Measurements from ENCODE around the gene KIF13A.
"Not testable (repeated sequence)": the region's sequence is repeated elsewhere in the genome, so short reads cannot be mapped to it uniquely, and the experiment has no call there.

Gene KIF13A

DNA sequence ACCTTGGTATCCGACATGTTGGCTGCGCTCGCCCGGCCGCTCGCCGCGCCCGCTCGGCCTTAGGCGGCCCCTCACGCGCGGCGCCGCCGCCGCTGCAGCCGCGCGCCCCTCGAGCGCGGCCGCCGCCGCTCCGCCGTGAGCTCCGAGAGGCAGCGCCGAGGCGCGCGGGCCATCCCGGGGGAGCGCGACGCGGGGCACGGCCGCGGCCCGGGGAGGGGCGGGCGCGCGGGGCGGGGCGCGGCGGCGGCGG, at the start of gene KIF13A:
Gene KIF13A, minus strand, starts transcription at position 189 of the 250 bp plus-strand sequence. Its CDS starts 172 bp downstream, at position 17.
- DNase-seq = no peak

- DNase-seq = no peak
Measured at GRCh38 chr6:18036781-18037180, 49.3 kb upstream of the KIF13A start.

DNA sequence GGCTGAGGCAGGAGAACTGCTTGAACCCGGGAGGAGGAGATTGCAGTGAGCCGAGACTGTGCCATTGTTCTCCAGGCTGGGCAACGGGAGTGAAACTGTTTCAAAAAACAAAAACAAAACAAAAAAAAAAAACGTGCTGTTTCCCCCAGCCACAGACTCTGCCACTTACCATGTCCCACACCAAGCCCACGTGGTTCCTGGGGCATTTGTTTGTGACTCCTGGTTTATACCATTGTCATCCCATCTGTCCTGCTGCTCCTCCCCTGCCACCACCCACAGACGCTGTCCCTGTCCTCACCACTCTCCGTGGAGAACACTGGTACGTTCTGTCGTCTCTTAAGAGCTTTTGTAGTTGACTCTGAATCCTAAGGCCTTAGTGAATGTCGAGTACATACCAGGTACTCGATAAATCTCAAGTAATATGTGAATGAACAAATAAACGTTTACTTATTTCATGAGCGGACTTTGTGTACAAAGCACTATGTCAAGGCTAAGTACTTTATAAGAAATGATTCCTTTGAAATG, 48.0 kb upstream of the KIF13A start:
- no peak for DNase-seq

DNA sequence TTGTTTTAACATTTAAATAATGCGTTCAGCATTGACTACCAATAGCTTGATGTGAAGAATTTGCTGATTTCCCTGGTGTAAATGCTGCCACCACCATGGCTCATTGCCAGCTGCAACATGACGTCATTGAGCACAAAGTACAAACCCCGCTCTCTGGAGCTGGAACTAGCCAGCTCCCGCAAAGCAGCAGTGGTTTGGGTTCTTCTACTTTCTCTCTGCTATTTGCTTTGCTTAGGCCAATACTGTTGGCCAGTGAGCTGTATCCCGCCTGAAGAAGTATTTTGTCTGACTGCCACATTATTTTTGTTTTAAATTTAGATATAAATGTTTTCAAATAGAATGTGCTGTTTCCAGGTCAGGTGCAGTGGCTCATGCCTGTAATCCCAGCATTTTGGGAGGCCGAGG, 47.4 kb upstream of the KIF13A start:
- DNase-seq = no peak

DNA sequence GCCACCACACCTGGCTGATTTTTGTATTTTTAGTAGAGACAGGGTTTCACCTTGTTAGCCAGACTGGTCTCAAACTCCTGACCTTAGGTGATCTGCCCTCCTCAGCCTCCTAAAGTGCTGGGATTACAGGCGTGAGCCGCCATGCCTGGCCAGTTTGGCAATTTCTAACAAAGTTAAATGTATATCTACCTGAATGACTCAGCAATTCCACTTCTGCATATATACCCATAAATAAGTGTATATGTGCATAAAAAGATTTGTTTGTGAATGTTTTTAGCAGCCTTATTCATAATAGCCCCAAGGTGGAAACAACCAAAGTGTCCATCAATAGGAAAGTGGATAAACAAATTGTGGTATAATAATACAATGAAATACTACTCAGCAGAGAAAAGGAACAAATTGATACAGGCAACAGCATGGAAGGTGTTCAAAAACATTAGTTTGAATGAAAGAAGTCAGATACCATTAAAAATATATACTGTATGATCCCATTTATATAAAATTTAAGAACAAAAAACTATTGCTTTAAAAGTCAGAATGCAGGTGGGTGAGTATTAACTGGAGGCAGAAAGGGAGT, 44.3 kb upstream of the KIF13A start:
- DNase-seq = no peak

- DNase-seq = no peak
Measured at GRCh38 chr6:18031189-18031588, 43.8 kb upstream of the KIF13A start.

DNA sequence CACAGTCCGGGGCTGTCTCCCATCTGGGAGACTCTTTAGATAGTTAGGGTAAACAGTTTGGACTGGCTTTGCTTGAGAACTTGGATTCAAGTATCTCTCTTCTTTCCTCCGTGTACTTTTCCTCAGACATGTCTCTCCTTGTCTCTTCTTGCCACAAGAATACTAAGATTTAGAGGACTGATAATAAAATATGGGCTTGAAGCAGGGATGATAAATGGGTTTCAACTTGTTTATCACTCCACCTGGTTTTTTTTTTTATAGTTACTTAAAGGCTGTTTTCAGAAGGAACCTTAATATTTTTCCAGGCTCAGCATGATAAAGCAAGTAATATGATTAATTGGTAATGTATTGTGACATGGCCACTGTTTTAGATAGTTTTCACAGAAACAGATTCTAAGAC, 40.9 kb upstream of the KIF13A start:
- no peak for DNase-seq

DNA sequence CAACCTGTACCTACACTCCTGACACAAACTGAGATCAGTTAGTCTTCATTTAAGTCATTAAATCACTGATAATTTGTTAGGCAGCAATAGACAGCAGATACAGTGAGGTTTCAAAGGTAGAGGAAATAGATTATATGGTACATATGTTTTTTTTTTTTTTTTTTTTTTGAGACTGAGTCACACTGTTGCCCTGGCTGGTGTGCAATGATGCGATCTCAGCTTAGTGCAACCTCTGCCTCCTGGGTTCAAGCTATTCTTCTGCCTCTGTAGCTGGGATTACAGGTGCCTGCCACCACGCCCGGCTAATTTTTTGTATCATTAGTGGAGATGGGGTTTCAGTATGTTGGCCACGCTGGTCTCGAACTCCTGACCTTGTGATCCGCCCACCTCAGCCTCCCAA, 38.2 kb upstream of the KIF13A start:
- no peak for DNase-seq

DNA sequence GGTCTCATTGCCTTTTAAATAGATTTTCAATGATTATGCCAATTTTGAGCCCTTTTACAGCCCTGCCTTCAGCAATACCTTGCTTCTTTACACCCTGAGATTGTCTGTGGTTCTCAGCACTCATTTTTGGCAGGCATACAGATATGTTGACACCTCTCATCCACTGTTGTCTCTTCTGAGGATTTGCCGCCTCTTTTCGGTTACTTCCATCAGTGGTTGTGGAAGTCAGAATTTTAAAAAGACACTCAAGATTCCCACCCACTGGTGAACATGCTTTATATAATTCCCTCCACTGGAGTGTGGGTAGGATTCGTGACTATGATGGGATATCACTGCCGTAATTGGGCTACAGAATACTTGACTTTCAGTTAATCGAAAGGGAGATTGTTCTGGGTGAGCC, 37.4 kb upstream of the KIF13A start:
- no peak for DNase-seq

DNA sequence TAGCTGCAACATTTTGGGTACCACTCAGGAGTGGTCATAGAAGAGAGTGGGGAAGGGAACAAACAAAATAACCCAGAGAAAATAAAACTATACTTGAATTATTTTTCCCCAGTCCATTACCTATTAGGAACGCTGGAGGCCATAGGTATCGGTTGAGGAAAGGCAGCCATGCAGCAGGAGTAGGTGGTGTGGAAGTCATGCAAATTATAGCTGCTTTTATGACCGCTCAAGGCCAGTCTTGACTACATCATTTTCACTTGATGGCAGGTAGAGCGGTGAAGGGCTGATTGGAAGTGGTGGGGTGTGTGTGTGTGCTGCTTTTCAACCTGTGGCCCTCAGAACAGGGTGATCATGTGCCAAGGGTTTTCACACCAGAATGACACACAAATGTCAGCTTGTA, 36.5 kb upstream of the KIF13A start:
- no peak for DNase-seq

DNA sequence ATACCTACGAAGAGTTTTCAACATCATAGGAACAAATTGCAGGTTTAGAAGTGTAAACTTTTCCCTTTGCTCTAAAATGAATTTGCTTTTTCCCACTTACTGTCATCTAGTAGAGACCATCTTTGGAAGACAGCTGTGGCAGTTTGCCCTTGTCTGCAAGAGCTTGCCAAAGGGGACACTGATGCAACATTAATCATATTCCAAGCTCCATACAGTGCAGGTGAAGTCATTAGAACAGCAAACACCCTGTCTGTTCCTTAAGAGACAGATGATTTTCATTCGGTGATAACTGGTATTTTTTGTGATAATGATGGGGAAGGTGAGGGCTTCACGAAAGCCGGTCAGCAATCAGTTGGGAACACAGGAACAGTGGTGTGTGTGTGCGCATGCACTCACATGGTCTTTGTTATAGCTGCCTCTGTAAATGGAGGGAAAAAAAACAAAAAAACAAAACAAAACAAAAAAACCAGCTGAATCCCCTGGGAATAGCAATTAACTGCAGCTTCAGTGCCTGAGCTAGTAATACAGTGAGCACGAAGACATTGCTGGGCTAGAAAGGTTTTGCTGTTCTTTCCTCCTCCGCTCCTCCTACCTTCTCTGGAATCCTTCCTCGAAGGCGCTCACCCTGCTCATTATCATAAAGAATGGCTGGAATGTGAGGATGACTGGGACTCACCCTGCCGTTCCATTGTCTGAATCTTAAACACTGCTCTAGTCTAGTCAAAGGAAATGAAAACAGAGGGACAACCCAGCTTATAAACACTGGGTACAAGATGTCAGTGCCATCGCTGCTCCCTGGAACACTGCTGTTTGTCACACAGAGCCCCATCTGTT, 35.2 kb upstream of the KIF13A start:
- no peak for DNase-seq

- no peak for DNase-seq
Measured at GRCh38 chr6:18021166-18021850, 33.9 kb upstream of the KIF13A start.

- not testable (repeated sequence) for DNase-seq
Measured at GRCh38 chr6:18020545-18020944, 33.1 kb upstream of the KIF13A start.

- DNase-seq = no peak
Measured at GRCh38 chr6:18019539-18020534, 32.4 kb upstream of the KIF13A start.

DNA sequence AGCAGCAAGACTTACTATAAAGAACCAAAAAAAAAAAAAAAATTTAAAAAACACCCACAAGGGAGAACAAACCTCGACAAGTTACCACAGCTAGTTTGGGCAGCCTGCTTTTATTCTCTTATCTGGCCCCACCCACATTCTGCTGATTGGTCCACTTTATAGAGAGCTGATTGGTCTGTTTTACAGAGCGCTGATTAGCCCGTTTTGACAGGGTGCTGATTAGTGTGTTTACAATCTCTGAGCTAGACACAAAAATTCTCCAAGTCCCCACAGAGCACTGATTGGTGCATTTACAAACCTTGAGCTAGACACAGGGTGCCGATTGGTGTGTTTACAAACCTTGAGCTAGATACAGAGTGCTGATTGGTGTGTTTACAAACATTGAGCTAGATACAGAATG, 31.7 kb upstream of the KIF13A start:
- not testable (repeated sequence) for DNase-seq

DNA sequence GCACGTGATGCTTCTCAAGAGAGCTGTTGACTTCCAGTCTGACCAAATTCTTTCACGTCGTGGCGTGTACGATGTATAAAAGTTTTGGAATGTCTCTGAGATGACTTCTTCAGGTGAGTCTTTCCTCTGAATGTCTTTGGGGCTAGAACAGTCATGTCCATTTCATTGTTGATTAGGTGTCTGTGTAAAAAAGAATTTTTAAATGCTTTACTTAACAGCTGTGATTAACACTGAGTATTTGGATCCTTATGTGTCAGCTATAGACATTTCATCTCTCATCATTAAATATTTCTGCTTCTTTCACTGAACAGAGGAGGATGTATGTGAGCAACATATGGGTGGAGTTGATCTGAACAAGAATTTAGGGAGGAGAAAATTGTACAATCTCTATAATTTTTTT, 29.3 kb upstream of the KIF13A start:
- DNase-seq = no peak

DNA sequence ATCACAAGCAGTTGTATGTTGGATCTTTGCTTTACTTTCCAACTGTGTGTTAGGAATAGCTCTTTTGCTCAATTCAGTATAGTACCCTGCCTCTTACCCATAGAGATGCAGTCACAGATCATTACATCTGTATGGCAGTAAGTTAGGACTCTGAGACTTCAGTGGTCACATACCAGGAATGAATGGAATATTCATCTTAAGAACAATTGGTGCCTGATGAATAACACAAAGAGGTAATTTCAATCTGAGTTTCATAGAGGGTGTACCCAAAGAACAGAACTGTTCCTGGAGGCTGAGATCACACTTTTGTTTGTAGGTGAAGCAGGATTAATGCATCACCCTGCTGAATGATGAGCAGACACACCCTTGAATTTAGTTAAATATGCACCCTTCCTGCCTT, 28.7 kb upstream of the KIF13A start:
- DNase-seq = no peak

- no peak for DNase-seq
Measured at GRCh38 chr6:18011287-18011686, 23.9 kb upstream of the KIF13A start.

GRCh38 chr6:18010540-18010939, 23.1 kb upstream of the KIF13A start:
- DNase-seq = not testable (repeated sequence)

- no peak for DNase-seq
Measured at GRCh38 chr6:18004256-18004985, 17.0 kb upstream of the KIF13A start.

- DNase-seq = no peak
Measured at GRCh38 chr6:17999425-17999824, 12.0 kb upstream of the KIF13A start.

DNA sequence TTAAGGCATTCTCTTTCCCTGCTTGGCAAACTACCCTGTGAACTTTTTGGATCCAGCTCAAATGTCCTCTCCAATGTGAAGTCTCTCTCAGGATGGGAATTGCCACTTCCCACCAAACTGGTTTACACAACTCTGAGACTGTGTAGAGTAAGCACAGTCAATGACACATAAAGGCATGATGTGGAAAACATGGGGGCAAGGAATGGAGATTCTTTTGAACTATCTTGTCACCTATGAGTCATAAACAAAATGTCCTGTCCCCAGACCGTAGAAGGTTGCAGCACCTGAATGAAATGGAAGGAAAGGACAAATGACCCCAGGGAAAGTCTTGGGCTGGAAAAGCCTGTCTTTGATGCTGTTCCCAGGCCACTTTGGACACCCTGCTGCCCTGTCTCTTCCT, 11.0 kb upstream of the KIF13A start:
- DNase-seq = no peak
